ENCODE results near the gene ING3.

The ING3 gene

DNA sequence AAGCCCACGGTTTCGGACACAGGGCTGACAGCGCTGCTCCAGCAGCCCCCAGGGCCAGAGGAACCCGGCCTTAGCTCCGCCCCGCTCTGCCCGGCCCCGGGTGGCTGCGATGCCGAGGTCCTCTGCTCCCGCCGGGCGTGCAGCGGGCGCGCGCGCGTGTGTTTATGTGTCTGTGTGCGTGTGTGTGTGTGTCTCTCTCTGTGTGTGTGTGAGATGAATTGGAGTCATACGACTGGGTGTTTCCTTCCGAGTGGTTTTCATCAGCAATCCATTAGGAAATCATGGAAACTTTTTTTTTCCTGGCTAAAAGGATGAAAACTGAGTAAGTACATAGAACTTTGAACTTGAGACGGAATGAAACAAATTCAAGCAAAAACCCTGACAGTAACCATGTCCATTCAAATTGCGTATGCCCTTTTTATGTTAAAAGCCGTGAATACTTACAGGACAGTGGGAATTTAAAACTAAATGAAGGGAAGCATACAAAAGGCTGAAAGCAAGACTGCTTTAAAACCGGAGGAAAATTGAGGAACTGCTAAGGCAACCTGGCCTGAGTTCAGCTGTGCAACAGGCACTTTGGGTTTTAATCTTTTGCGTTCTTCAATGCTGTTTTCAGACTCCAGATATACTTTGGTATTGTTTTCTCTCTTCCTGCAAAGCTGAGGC is 38.1 kb downstream of the ING3 start, which contains the start of gene CPED1:
CPED1 (plus strand) TSS at position 121 of the 666 bp plus-strand sequence. CDS start 911 bp downstream, outside the sequence.
- TF ChIP-seq, protein P1, sequence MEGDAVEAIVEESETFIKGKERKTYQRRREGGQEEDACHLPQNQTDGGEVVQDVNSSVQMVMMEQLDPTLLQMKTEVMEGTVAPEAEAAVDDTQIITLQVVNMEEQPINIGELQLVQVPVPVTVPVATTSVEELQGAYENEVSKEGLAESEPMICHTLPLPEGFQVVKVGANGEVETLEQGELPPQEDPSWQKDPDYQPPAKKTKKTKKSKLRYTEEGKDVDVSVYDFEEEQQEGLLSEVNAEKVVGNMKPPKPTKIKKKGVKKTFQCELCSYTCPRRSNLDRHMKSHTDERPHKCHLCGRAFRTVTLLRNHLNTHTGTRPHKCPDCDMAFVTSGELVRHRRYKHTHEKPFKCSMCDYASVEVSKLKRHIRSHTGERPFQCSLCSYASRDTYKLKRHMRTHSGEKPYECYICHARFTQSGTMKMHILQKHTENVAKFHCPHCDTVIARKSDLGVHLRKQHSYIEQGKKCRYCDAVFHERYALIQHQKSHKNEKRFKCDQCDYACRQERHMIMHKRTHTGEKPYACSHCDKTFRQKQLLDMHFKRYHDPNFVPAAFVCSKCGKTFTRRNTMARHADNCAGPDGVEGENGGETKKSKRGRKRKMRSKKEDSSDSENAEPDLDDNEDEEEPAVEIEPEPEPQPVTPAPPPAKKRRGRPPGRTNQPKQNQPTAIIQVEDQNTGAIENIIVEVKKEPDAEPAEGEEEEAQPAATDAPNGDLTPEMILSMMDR (IDR thresholded peaks at IDR 0.05; ENCODE audit: low read depth, low read length) = no peak
- H3K4me3 ChIP-seq (ENCODE audit: low read depth, low read length) = peak within 1 kb of the TSS; percentile 85

DNA sequence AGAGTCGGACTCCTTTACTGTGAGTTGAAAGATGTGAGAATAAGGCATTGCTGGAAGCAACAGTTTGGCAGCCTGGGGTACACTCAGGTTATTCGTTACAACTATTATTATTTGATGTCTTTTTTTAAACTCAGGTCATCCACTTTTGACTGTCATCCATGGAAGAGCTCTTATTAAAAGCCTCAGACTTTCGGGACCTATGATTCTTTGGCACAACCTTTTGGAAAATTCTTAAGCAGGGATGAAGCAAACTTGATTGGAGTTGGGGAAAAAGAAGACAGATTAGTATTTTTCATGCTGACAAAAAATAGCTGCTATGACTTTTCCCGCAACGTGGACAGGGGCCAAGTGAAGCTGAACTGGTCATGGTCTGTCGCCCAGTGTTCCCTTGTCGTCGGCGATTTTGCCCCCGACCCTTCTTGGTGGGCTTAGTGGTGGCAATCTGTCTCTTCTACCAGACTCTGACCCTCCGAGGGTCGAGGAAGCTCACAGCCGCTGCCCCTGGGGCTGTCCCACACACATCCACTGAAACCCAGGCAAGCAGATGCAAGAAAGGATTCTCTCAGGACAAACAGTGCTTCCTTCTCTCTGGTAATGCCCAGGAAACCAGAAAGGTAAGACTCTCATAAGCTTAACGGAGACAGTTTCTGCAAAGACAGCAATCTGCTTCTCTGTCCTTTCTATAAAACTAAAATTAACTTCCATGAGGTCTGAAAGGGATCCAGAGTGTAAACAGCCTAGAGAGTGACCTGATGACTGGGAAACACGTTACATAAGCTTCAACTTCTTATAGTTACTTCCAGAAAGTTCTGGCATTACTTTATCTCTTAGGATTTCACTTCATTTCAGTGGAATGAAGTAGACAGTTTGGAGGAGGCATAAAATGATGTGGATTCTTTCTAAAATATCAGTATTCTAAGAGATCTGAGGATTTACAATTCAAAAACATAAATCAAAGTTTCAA is 39.0 kb downstream of the ING3 start:
- TF ChIP-seq, protein P1 (IDR thresholded peaks at IDR 0.05; ENCODE audit: low read depth, low read length) = no peak
- peak overlapping the region; percentile 85 for H3K4me3 ChIP-seq (ENCODE audit: low read depth, low read length)

DNA sequence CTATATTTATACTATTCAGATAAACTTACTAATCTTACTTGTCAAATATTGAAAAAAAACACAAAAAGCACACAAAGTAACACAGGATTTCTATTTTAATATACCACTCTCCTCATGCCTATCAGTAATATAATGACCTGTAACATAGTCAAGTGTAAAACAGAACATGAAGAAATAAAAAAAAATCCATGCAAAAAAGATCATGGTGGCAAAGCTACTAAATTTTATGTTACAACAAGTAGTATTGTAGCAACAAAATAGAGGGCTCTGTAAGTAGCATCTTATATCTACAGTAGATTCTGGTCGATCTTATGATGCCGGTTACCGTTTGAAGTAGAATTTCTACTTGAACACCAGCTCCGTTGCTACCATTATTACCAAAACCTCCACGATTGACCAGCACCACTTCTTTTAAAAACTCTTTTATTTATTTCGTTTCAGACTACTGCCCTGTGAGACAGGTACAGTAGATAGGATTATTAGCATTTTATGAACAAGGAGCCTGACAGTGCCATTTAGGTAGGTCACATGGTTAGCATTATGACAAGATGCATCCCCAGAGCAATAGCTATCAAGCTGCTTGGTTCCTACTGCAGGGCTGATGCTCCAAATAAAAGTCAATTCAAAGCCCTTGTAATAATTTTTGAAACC is 40.0 kb downstream of the ING3 start:
- H3K4me3 ChIP-seq (ENCODE audit: low read depth, low read length) = peak overlapping the region; percentile 85
- TF ChIP-seq, protein P1 (IDR thresholded peaks at IDR 0.05; ENCODE audit: low read depth, low read length) = no peak

DNA sequence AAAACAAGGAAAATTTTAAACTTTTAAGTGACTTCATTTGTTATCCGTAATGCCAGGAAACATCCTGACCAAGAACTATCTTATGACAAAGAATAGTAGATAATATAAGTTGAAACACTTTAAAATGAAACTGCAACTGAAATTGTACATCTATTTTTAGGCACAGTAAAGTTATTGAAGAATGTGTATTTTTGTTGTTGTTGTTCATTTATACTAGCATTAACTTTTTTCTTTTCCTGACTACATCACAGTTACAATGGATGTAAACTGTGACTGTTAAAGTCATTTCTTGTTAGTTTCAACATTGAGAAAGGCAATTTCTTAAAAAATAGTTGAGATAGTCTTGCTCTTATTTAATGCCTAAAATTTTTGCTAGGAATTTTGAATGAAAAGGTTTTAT is 40.6 kb downstream of the ING3 start:
- peak overlapping the region; percentile 85 for H3K4me3 ChIP-seq (ENCODE audit: low read depth, low read length)

DNA sequence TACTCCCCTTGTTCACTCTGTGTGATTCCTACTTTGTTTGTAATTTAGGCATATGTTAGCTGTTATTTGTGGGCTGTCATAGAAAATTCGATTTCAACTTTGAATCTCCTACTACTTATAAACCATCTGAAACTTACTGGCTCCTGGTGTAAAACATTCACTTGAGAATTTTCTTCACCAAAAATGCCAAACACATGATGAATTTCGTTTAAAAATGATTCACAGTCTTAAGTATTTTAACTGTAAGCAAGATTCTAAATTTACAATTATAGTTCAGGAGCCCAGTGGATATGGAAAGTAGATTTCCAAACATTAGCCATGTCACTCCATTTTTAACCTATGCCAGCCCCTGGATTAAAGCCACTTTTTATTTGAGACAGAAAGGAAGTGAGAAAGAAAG is 41.0 kb downstream of the ING3 start:
- TF ChIP-seq, protein P1 (IDR thresholded peaks at IDR 0.05; ENCODE audit: low read depth, low read length) = no peak
- H3K4me3 ChIP-seq (ENCODE audit: low read depth, low read length) = peak overlapping the region; percentile 85

More for the DNA sequence above, 40.6 kb downstream of the ING3 start:
- TF ChIP-seq, protein P1 (IDR thresholded peaks at IDR 0.05; ENCODE audit: low read depth, low read length) = no peak

DNA sequence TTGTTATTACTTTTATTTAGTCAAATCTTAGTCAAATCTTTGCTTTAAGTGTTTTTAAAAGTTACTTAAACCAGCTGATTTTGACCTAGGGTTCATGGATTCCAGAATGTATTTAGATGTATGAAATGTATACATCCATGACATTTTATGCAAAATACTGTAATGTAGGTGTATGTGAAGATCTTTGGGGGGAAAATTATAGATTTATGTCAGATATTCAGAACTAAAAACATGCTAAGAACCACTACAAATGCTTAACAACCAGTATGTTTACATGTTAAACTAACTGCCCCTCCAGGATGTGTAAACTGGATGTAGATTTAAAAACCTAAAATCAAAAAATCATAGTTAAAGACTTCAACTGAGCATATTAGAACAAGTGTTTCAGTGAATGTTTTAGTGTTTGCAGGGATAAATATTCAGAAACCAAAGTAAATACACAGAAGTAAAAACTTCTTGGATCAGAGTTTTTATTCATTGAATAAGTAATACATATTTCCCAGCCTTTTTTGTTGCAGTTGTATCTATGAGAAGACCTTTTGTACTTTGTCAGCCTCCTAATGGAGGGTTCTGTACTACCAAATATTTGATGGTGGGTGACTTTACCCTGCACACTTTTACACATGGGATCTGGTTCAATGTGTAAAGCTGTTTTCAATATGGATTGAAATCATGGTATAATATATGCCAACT is 41.8 kb downstream of the ING3 start:
- peak overlapping the region; percentile 85 for H3K4me3 ChIP-seq (ENCODE audit: low read depth, low read length)
- TF ChIP-seq, protein P1 (IDR thresholded peaks at IDR 0.05; ENCODE audit: low read depth, low read length) = no peak
